HepG2 (cell line): ENCODE measurements around the gene CLDN4. TPM values are rescaled to one million over a fixed set of nuclear protein-coding genes. Genes with fewer than 3 reads are reported as not detected.

ENCODE experiments used
- ATAC-seq: fragments of 200-7000 bp; cut with Tn5 transposase; 3 replicates; pipeline ENCODE4 v1.9.1; 2020; ENCODE audit warnings: mild to moderate bottlenecking, moderate library complexity
- BruUV-seq: library from RNA; stranded (reverse); fragments of 400-500 nt; replicated peaks from 2 replicates; lab custom pipeline; 2021; lab: Mats Ljungman, UMichigan
- CTCF ChIA-PET: fragments of 300-600 bp; formaldehyde crosslinking; extraction: SDS; loops from one replicate; lab custom pipeline; 2021; ENCODE audit warnings: low total read pairs, inconsistent platforms, low intra/inter-chr PET ratio; lab: Yijun Ruan, JAX
- POLR2A ChIA-PET: fragments of 350-600 bp; sonication (Branson Sonifier 250); formaldehyde crosslinking; loops from one replicate; lab custom pipeline; 2020; ENCODE audit warnings: antibody characterized with exemption, inconsistent platforms; lab: Yijun Ruan, JAX
- DNase-seq: peaks from one replicate; pipeline ENCODE4 v3.0.0-alpha.2; 2015; ENCODE audit warnings: low spot score
- FAIRE-seq: peaks from 3 replicates; lab custom pipeline; 2011; peaks lifted over from hg19 to GRCh38; lab: Jason Lieb, UNC
- H2AFZ ChIP-seq: one replicate; pipeline ENCODE4 v1.6.1; 2011; ENCODE audit warnings: low read length, inconsistent platforms
- H3K27ac ChIP-seq: fragments of 300-600 bp; 3 replicates; pipeline ENCODE4 v1.8.0; 2011; ENCODE audit warnings: mixed run types, mild to moderate bottlenecking, mixed read lengths, low read length, inconsistent platforms; ENCODE audit not compliant: insufficient read depth; ENCODE audit errors: extremely low read length
- H3K27me3 ChIP-seq, 2 experiments: fragments of 200-600 bp in 1 of 2; 2 replicates in 1 of 2; 3 replicates in 1 of 2; pipeline versions ENCODE4 v1.6.0 to v1.8.0; 2011; ENCODE audit warnings: low read length in 2 of 2, mild to moderate bottlenecking in 2 of 2, moderate library complexity in 2 of 2, inconsistent platforms in 1 of 2; ENCODE audit not compliant: insufficient read depth in 2 of 2, control insufficient read depth in 1 of 2
- H3K36me3 ChIP-seq, 2 experiments: fragments of 200-600 bp in 1 of 2; replicated peaks in 1 of 2; 2 replicates in 1 of 2; 3 replicates in 1 of 2; pipeline versions ENCODE4 v1.5.1 to v1.8.0; 2011; ENCODE audit warnings: low read length in 2 of 2, inconsistent platforms in 1 of 2; ENCODE audit not compliant: insufficient read depth in 2 of 2, control insufficient read depth in 1 of 2
- H3K4me1 ChIP-seq: 2 replicates; pipeline ENCODE4 v1.5.1; 2012; ENCODE audit warnings: low read length, inconsistent platforms; ENCODE audit not compliant: insufficient read depth
- H3K4me2 ChIP-seq: 2 replicates; pipeline ENCODE4 v1.6.0; 2011; ENCODE audit warnings: low read depth, low read length, inconsistent platforms
- H3K4me3 ChIP-seq, 3 experiments: fragments of 200-600 bp in 1 of 3; sonication (generic), shearing (Covaris generic) in 1 of 3; replicated peaks in 1 of 3; 2 replicates each; pipeline ENCODE4 v1.5.1; 2011 to 2016; ENCODE audit warnings: low read length in 3 of 3, inconsistent platforms in 2 of 3, low read depth in 2 of 3, mild to moderate bottlenecking in 2 of 3, control low read depth in 1 of 3, mixed read lengths in 1 of 3; ENCODE audit not compliant: insufficient read depth in 1 of 3
- H3K79me2 ChIP-seq: one replicate; pipeline ENCODE4 v1.6.1; 2011; ENCODE audit warnings: low read length, inconsistent platforms; ENCODE audit not compliant: insufficient read depth
- H3K9ac ChIP-seq: 2 replicates; pipeline ENCODE4 v1.6.0; 2011; ENCODE audit warnings: mild to moderate bottlenecking, low read depth, low read length, inconsistent platforms; ENCODE audit not compliant: insufficient read depth
- H3K9me3 ChIP-seq: 2 replicates; pipeline ENCODE4 v1.5.1; 2012; ENCODE audit warnings: mild to moderate bottlenecking, low read length
- H4K20me1 ChIP-seq: 2 replicates; pipeline ENCODE4 v1.6.0; 2011; ENCODE audit warnings: inconsistent platforms, mild to moderate bottlenecking, low read length, moderate library complexity; ENCODE audit not compliant: insufficient read depth
- CHD2 ChIP-seq: IDR thresholded peaks from 2 replicates; pipeline ENCODE4 v1.6.1; 2011; ENCODE audit warnings: low read depth, low read length, improper control_type of control experiment
- DNMT1 ChIP-seq: sonication (generic); formaldehyde crosslinking; IDR thresholded peaks from 2 replicates; pipeline ENCODE4 v1.5.1; 2020; ENCODE audit warnings: mild to moderate bottlenecking, missing genetic modification reagents
- DNMT3B ChIP-seq: conservative IDR thresholded peaks from 2 replicates; pipeline ENCODE4 v1.6.1; 2016; ENCODE audit warnings: missing biosample characterization, control low read depth
- DPF2 ChIP-seq: sonication (generic); formaldehyde crosslinking; IDR thresholded peaks from 2 replicates; pipeline ENCODE4 v1.4.0; 2020; ENCODE audit warnings: mild to moderate bottlenecking, low read depth, missing genetic modification reagents, borderline replicate concordance
- HNF4A ChIP-seq: sonication (generic); formaldehyde crosslinking; IDR thresholded peaks from 2 replicates; pipeline ENCODE4 v1.4.0; 2020; ENCODE audit warnings: missing genetic modification reagents
- PHF21A ChIP-seq: sonication (generic); formaldehyde crosslinking; IDR thresholded peaks from 2 replicates; pipeline ENCODE4 v1.5.0; 2020; ENCODE audit warnings: mild to moderate bottlenecking, missing genetic modification reagents
- PHF8 ChIP-seq: sonication (generic); formaldehyde crosslinking; IDR thresholded peaks from 2 replicates; pipeline ENCODE4 v1.5.0; 2020; ENCODE audit warnings: missing genetic modification reagents
- RNF2 ChIP-seq: fragments of 450-650 bp; conservative IDR thresholded peaks from 2 replicates; pipeline ENCODE4 v1.6.1; 2016; ENCODE audit warnings: low read depth
- SMAD9 ChIP-seq: sonication (generic); formaldehyde crosslinking; IDR thresholded peaks from 2 replicates; pipeline ENCODE4 v1.5.1; 2020; ENCODE audit warnings: mild to moderate bottlenecking, missing genetic modification reagents
- ZNF143 ChIP-seq: sonication (generic); formaldehyde crosslinking; IDR thresholded peaks from 2 replicates; pipeline ENCODE4 v1.4.0; 2020; ENCODE audit warnings: missing genetic modification reagents
- ZNF232 ChIP-seq: sonication (generic); formaldehyde crosslinking; IDR thresholded peaks from 2 replicates; pipeline ENCODE4 v1.4.0; 2020; ENCODE audit warnings: missing genetic modification reagents, borderline replicate concordance
- ZNF253 ChIP-seq: sonication (generic); formaldehyde crosslinking; IDR thresholded peaks from 2 replicates; pipeline ENCODE4 v1.8.0; 2022; ENCODE audit warnings: mild to moderate bottlenecking, missing genetic modification reagents, borderline replicate concordance
- ZNF646 ChIP-seq: sonication (generic); formaldehyde crosslinking; IDR thresholded peaks from 2 replicates; pipeline ENCODE4 v1.9.0; 2021; ENCODE audit warnings: mild to moderate bottlenecking, missing genetic modification reagents
- WGBS: methylation state at CpG from one replicate; pipeline ENCODE4 v1.1.6; 2017; ENCODE audit warnings: low lambda C conversion rate; 5-methylcytosine and 5-hydroxymethylcytosine counted together
- in situ Hi-C: cut with HindIII; loops from 2 replicates; pipeline ENCODE4 v1.10.0; 2017; ENCODE audit warnings: low pct_unique_long_range_greater_than_20kb; ENCODE audit not compliant: extremely low pct_ligation_motif_present
- intact Hi-C: fragments of 100-400 bp; cut with micrococcal nuclease; formaldehyde crosslinking; loops from one replicate; pipeline ENCODE4 v1.10.0; 2022; ENCODE audit not compliant: unreplicated experiment
- polyA plus RNA-seq, 8 experiments: library from polyadenylated mRNA; depleted of rRNA in 3 of 8; stranded (reverse) in 7 of 8; unstranded in 1 of 8; fragments of >200 nt; fragmentation: Illumina TruSeq in 4 of 8; extraction: Trizol in 4 of 8; gene quantifications; 2 replicates each; pipeline versions ENCODE4 v1.2.1 to v1.2.3, GENCODE V29; 2011 to 2016; ENCODE audit warnings: low read depth in 4 of 8, missing spikeins in 1 of 8, mixed read lengths in 1 of 8; ENCODE audit not compliant: insufficient read depth in 1 of 8
- total RNA-seq, 5 experiments: library from RNA; depleted of rRNA; stranded (reverse); fragments of >200 nt; fragmentation: Illumina TruSeq; extraction: Trizol; gene quantifications; 2 replicates each; pipeline ENCODE4 v1.2.3, GENCODE V29; 2016; ENCODE audit warnings: low read depth in 1 of 5

CLDN4 gene
- total and polyA plus RNA-seq, 2 of the 13 experiments (the other 11 are each of a cell fraction or from before 2014, with no cell fraction given) = 28.2 to 35.7 TPM

GRCh38 chr7:73881352-73882046 lies 50.7 kb downstream of the CLDN4 start:
- Histone ChIP-seq H2AFZ (no peak overlapping the region), H3K9me3 (no peaks in the 10 kb centered on the region), H3K27me3 (peaks cover under 1 to 17% of the 10 kb centered on the region in 2 experiments; a peak in 4 of 5 replicates), H3K4me2 (no peak overlapping the region; the same call in 1 of the 2 replicates), H4K20me1 (no peaks in the 10 kb centered on the region), H3K27ac (no peak overlapping the region), H3K79me2 (no peaks in the 10 kb centered on the region), H3K4me1 (peaks cover 29% of the 10 kb centered on the region), H3K9ac (no peak overlapping the region), H3K4me3 (no peak overlapping the region), H3K36me3 (no peaks in the 10 kb centered on the region)
- in situ Hi-C loops = no loop called here
- no TSS peak for BruUV-seq
- DNase-seq (no peak), ATAC-seq (no peak), FAIRE-seq (no peak)
- CTCF ChIA-PET = no interaction called here
- POLR2A ChIA-PET = interaction anchor here (2.6 kb wide), 1 partner anchor 11 kb away, joined by 25 read pairs; no protein-coding TSS in a partner anchor
- TF ChIP-seq HNF4A = no peak
- TF ChIP-seq ZNF143 (CRISPR knock-in tag) = peak; percentile 27; the same call in 1 of the 2 replicates
- TF ChIP-seq PHF21A (CRISPR knock-in tag) = no peak
- no peak for TF ChIP-seq RNF2
- TF ChIP-seq CHD2 = no peak
- intact Hi-C loops = no loop called here
- WGBS = 15% methylated on average over 5 of the region's 5 CpGs

- DNase-seq (no peak), FAIRE-seq (no peak), ATAC-seq (no peak)
- H3K9me3 ChIP-seq = no peaks in the 10 kb centered on the region
- no peak overlapping the region for H3K27ac ChIP-seq
- H3K36me3 ChIP-seq = no peaks in the 10 kb centered on the region
- in situ Hi-C loops (no loop called here), intact Hi-C loops (no loop called here)
- no peak overlapping the region for H3K4me2 ChIP-seq
- H4K20me1 ChIP-seq = no peaks in the 10 kb centered on the region
- ChIA-PET POLR2A (no interaction called here), CTCF (no interaction called here)
- 44% methylated on average over 3 of the region's 3 CpGs for WGBS
- H3K9ac ChIP-seq = no peak overlapping the region
- H3K4me1 ChIP-seq = peaks cover 34% of the 10 kb centered on the region
- H3K4me3 ChIP-seq = no peak overlapping the region
- no TSS peak for BruUV-seq
- peaks cover 1 to 22% of the 10 kb centered on the region in 2 experiments; a peak in 4 of 5 replicates for H3K27me3 ChIP-seq
- H2AFZ ChIP-seq = no peak overlapping the region
- no peaks in the 10 kb centered on the region for H3K79me2 ChIP-seq
- TF ChIP-seq ZNF253 (CRISPR knock-in tag) (no peak), SMAD9 (CRISPR knock-in tag) (no peak), PHF8 (CRISPR knock-in tag) (no peak), ZNF232 (no peak), DNMT1 (CRISPR knock-in tag) (no peak), ZNF646 (no peak), DPF2 (CRISPR knock-in tag) (no peak), DNMT3B (CRISPR knock-in tag) (no peak)
Measured at GRCh38 chr7:73882047-73882402, 51.2 kb downstream of the CLDN4 start.
